GM23338 (cell line): ENCODE data around the gene CEP70.

Experiments used
- CREB1 ChIP-seq: fragments of 250-450 bp; sonication (Bioruptor Pico); IDR thresholded peaks from 2 replicates; pipeline ENCODE4 v1.5.0; 2020; ENCODE audit warnings: low read depth, mild to moderate bottlenecking, moderate library complexity
- CTCF ChIP-seq, 2 experiments: fragments of 200-600 bp in 1 of 2; sonication (generic) in 1 of 2; conservative IDR thresholded peaks; 2 replicates each; pipeline versions ENCODE4 v1.5.1 to v1.6.1; 2016 to 2017; ENCODE audit warnings: antibody characterized with exemption in 2 of 2, low read depth in 2 of 2, mild to moderate bottlenecking in 2 of 2, moderate library complexity in 1 of 2
- EZH2 ChIP-seq: fragments of 200-600 bp; sonication (generic); IDR thresholded peaks from one replicate; pipeline ENCODE4 v1.8.0; 2017; ENCODE audit warnings: antibody characterized with exemption, mild to moderate bottlenecking, low read depth; ENCODE audit not compliant: unreplicated experiment
- EZH2phosphoT487 ChIP-seq: fragments of 200-600 bp; sonication (generic); IDR thresholded peaks from one replicate; pipeline ENCODE4 v1.8.1; 2018; ENCODE audit warnings: antibody characterized with exemption; ENCODE audit not compliant: unreplicated experiment
- NANOG ChIP-seq: IDR thresholded peaks from 2 replicates; pipeline ENCODE4 v1.6.1; 2016; ENCODE audit warnings: antibody characterized with exemption, borderline replicate concordance
- POLR2AphosphoS5 ChIP-seq: IDR thresholded peaks from 2 replicates; pipeline ENCODE4 v1.6.1; 2016; ENCODE audit warnings: antibody characterized with exemption, low read depth
- REST ChIP-seq: IDR thresholded peaks from one replicate; pipeline ENCODE4 v1.6.1; 2018; ENCODE audit warnings: antibody characterized with exemption; ENCODE audit not compliant: unreplicated experiment
- STAT1 ChIP-seq: IDR thresholded peaks from one replicate; pipeline ENCODE4 v1.6.1; 2016; ENCODE audit warnings: antibody characterized with exemption; ENCODE audit not compliant: unreplicated experiment

GRCh38 chr3:138468451-138468850 lies 125.6 kb downstream of the CEP70 start:
- no peak for TF ChIP-seq POLR2AphosphoS5
- no peak for TF ChIP-seq CTCF (conservative IDR thresholded peaks at IDR 0.05; ENCODE audit: low read depth in 2 of 2)
- no peak for TF ChIP-seq EZH2
- TF ChIP-seq EZH2phosphoT487 = no peak
- no peak for TF ChIP-seq CREB1 (CRISPR knock-in tag)
- no peak for TF ChIP-seq REST
- TF ChIP-seq STAT1 = no peak
- no peak for TF ChIP-seq NANOG
